T47D (cell line): ENCODE data around the gene RHBG.
"Not testable (repeated sequence)": the region's sequence is repeated elsewhere in the genome, so short reads cannot be mapped to it uniquely, and the experiment has no call there.

Source experiments
- DNase-seq, 2 experiments: peaks; one replicate each; pipeline versions ENCODE4 v3.0.0 to v3.0.0-alpha.2; 2011 to 2012; ENCODE audit warnings: low read depth in 1 of 2, low spot score in 1 of 2
- JUND ChIP-seq: IDR thresholded peaks from 2 replicates; pipeline ENCODE4 v1.6.1; 2012; ENCODE audit warnings: low read depth
- in situ Hi-C: cut with HindIII; loops from 2 replicates; pipeline ENCODE4 v1.10.0; 2016; ENCODE audit warnings: low sequenced_read_pairs, low pct_unique_long_range_greater_than_20kb

Gene RHBG

GRCh38 chr1:156368889-156369684 lies at the start of gene RHBG:
TSS of gene RHBG (plus strand) at chr1:156369211. CDS start at chr1:156369250, 39 bp downstream.
- DNase-seq: peak; percentile 69 to 80
- in situ Hi-C loops: no loop called here

GRCh38 chr1:156319664-156320063 lies 49.3 kb upstream of the RHBG start:
- DNase-seq: peak in 1 of 2 experiments; percentile 57
- in situ Hi-C loops: no loop called here
- TF ChIP-seq JUND: no peak

More at GRCh38 chr1:156368889-156369684, at the start of gene RHBG:
- TF ChIP-seq JUND: no peak

GRCh38 chr1:156320560-156320959 lies 48.5 kb upstream of the RHBG start:
- in situ Hi-C loops: no loop called here
- TF ChIP-seq JUND: no peak
- no peak for DNase-seq

GRCh38 chr1:156323179-156323578 lies 45.8 kb upstream of the RHBG start:
- in situ Hi-C loops, DNase-seq: not testable (repeated sequence)

GRCh38 chr1:156336242-156336641 lies 32.8 kb upstream of the RHBG start:
- in situ Hi-C loops: no loop called here
- no peak for DNase-seq
- no peak for TF ChIP-seq JUND

- in situ Hi-C loops: no loop called here
- DNase-seq: no peak
- TF ChIP-seq JUND: no peak
Measured at GRCh38 chr1:156337052-156337887, 31.7 kb upstream of the RHBG start.

- DNase-seq: no peak
- in situ Hi-C loops: no loop called here
- TF ChIP-seq JUND: no peak
Measured at GRCh38 chr1:156337888-156338179, 31.2 kb upstream of the RHBG start.

GRCh38 chr1:156338180-156338976 lies 30.6 kb upstream of the RHBG start, which contains the start of the genes CCT3 and TSACC:
TSS of gene CCT3 (minus strand) at chr1:156338292. CDS start at chr1:156338184, 108 bp downstream.
TSS of gene TSACC (plus strand) at chr1:156338526. CDS start at chr1:156339758, 1,232 bp downstream.
- DNase-seq: peak; percentile 98 to 100
- in situ Hi-C loops: no loop called here
- TF ChIP-seq JUND: no peak

- no peak for TF ChIP-seq JUND
- DNase-seq: peak in 1 of 2 experiments; percentile 40
- in situ Hi-C loops: no loop called here
Measured at GRCh38 chr1:156342166-156342955, 26.6 kb upstream of the RHBG start.

GRCh38 chr1:156344409-156344808 lies 24.6 kb upstream of the RHBG start:
- in situ Hi-C loops: no loop called here
- no peak for DNase-seq
- no peak for TF ChIP-seq JUND

- in situ Hi-C loops: not testable (repeated sequence)
Measured at GRCh38 chr1:156346035-156346434, 23.0 kb upstream of the RHBG start.

GRCh38 chr1:156346636-156347035 lies 22.4 kb upstream of the RHBG start:
- no peak for TF ChIP-seq JUND
- in situ Hi-C loops: no loop called here
- DNase-seq: no peak

More at GRCh38 chr1:156346035-156346434, 23.0 kb upstream of the RHBG start:
- not testable (repeated sequence) for DNase-seq
